Choroid plexus epithelial cell (primary cell): ENCODE data around the gene EID2.

Source experiments
- DNase-seq: peaks from one replicate; pipeline ENCODE4 v3.0.0-alpha.2; 2010; ENCODE audit warnings: low read depth
- H3K4me3 ChIP-seq: 2 replicates; pipeline ENCODE4 v1.5.1; 2011; ENCODE audit warnings: low read depth, mild to moderate bottlenecking, control low read depth, low read length, moderate library complexity
- CTCF ChIP-seq: conservative IDR thresholded peaks from 2 replicates; pipeline ENCODE4 v1.5.1; 2011; ENCODE audit warnings: low read depth, mild to moderate bottlenecking, control low read depth, inconsistent platforms, low read length, moderate library complexity

EID2 gene

GRCh38 chr19:39506598-39506943 is 33.4 kb downstream of the EID2 start:
- H3K4me3 ChIP-seq, result peak overlapping the region; percentile 38
- no peak for TF ChIP-seq CTCF

GRCh38 chr19:39502640-39503417 is 37.1 kb downstream of the EID2 start:
- peak; percentile 49 for TF ChIP-seq CTCF
- H3K4me3 ChIP-seq, result no peak overlapping the region

More at GRCh38 chr19:39506598-39506943, 33.4 kb downstream of the EID2 start:
- no peak for DNase-seq

GRCh38 chr19:39501340-39501739 is 38.6 kb downstream of the EID2 start:
- no peak overlapping the region for H3K4me3 ChIP-seq
- DNase-seq, result no peak
- no peak for TF ChIP-seq CTCF

More at GRCh38 chr19:39502640-39503417, 37.1 kb downstream of the EID2 start:
- DNase-seq, result peak; percentile 73

GRCh38 chr19:39500543-39500942 is 39.4 kb downstream of the EID2 start:
- no peak for TF ChIP-seq CTCF
- no peak for DNase-seq

GRCh38 chr19:39499932-39500331 is 40.0 kb downstream of the EID2 start:
- no peak for DNase-seq
- no peak overlapping the region for H3K4me3 ChIP-seq
- TF ChIP-seq CTCF, result no peak

More at GRCh38 chr19:39500543-39500942, 39.4 kb downstream of the EID2 start:
- H3K4me3 ChIP-seq, result no peak overlapping the region

- H3K4me3 ChIP-seq, result peak within 1 kb of the TSS; percentile 21
- no peak for TF ChIP-seq CTCF
- DNase-seq, result peak; percentile 21
Observed at GRCh38 chr19:39498798-39499642, 40.9 kb downstream of the EID2 start, which contains the start of gene DLL3. Gene DLL3, plus strand, starts transcription at chr19:39498947. Its CDS starts 28 bp downstream, at chr19:39498975.
